Activated T-cell treated with anti-CD3 and anti-CD28 coated beads, Interleukin-2, amount 50 U/mL, for 4 hours (primary cell): ENCODE results near the gene BMPR2. TPM values are rescaled to one million over a fixed set of nuclear protein-coding genes. Genes with fewer than 3 reads are reported as not detected.
A peak's percentile ranks its signal among the peaks of the same experiment; 100 is the strongest.
"Not testable (repeated sequence)": the region's sequence is repeated elsewhere in the genome, so short reads cannot be mapped to it uniquely, and the experiment has no call there.

Source experiments
- ATAC-seq, 2 donors: fragments of 200-7000 bp; cut with Tn5 transposase; one replicate each; pipeline ENCODE4 v1.10.0; 2021
- DNase-seq: peaks from one replicate; pipeline ENCODE4 v3.0.0-alpha.2; 2020
- H3K27me3 Mint-ChIP-seq: one replicate; pipeline ENCODE4 v1.8.0; 2021; ENCODE audit warnings: low read depth, mixed read lengths
- H3K36me3 Mint-ChIP-seq: one replicate; pipeline ENCODE4 v1.8.0; 2022; ENCODE audit warnings: mixed read lengths; ENCODE audit not compliant: insufficient read depth
- H3K4me1 Mint-ChIP-seq: one replicate; pipeline ENCODE4 v1.8.0; 2021; ENCODE audit warnings: low read depth, mixed read lengths
- H3K4me3 Mint-ChIP-seq: one replicate; pipeline ENCODE4 v1.8.0; 2021; ENCODE audit warnings: mild to moderate bottlenecking, moderate library complexity, mixed read lengths
- H3K9me3 Mint-ChIP-seq: one replicate; pipeline ENCODE4 v1.8.0; 2021; ENCODE audit warnings: mixed read lengths
- total RNA-seq, 3 donors: library from RNA; stranded (reverse); gene quantifications; one replicate each; pipeline ENCODE4 v1.2.1, GENCODE V29; 2021

Gene BMPR2
- total RNA-seq, 3 donors from 2014 or later: 3.8 to 4.8 (median 3.9) TPM

GRCh38 chr2:202499841-202500240 is 123.7 kb downstream of the BMPR2 start:
- not testable (repeated sequence) for H3K9me3 Mint-ChIP-seq, DNase-seq, H3K4me1 Mint-ChIP-seq, H3K27me3 Mint-ChIP-seq, ATAC-seq, H3K36me3 Mint-ChIP-seq, H3K4me3 Mint-ChIP-seq

GRCh38 chr2:202503276-202503675 is 127.1 kb downstream of the BMPR2 start:
- DNase-seq, H3K27me3 Mint-ChIP-seq, H3K4me1 Mint-ChIP-seq, H3K36me3 Mint-ChIP-seq, ATAC-seq, H3K4me3 Mint-ChIP-seq, H3K9me3 Mint-ChIP-seq: not testable (repeated sequence)

GRCh38 chr2:202508686-202509085 is 132.6 kb downstream of the BMPR2 start:
- Mint-ChIP-seq H3K9me3 (no peaks in the 10 kb centered on the region), H3K36me3 (peaks cover 3% of the 10 kb centered on the region), H3K27me3 (no peaks in the 10 kb centered on the region)

GRCh38 chr2:202510911-202511310 is 134.8 kb downstream of the BMPR2 start:
- Mint-ChIP-seq H3K27me3 (no peaks in the 10 kb centered on the region), H3K9me3 (no peaks in the 10 kb centered on the region), H3K4me3 (no peak overlapping the region), H3K4me1 (no peaks in the 10 kb centered on the region), H3K36me3 (peaks cover 3% of the 10 kb centered on the region)
- no peak for ATAC-seq
- DNase-seq: no peak

More at GRCh38 chr2:202508686-202509085, 132.6 kb downstream of the BMPR2 start:
- H3K4me1 Mint-ChIP-seq: no peaks in the 10 kb centered on the region
- no peak overlapping the region for H3K4me3 Mint-ChIP-seq
- DNase-seq (no peak), ATAC-seq (no peak)

- H3K36me3 Mint-ChIP-seq: peaks cover 3% of the 10 kb centered on the region
- no peak overlapping the region for H3K4me3 Mint-ChIP-seq
- H3K27me3 Mint-ChIP-seq: no peaks in the 10 kb centered on the region
- no peaks in the 10 kb centered on the region for H3K9me3 Mint-ChIP-seq
- DNase-seq: no peak
- ATAC-seq: no peak
- no peaks in the 10 kb centered on the region for H3K4me1 Mint-ChIP-seq
Observed at GRCh38 chr2:202512176-202512575, 136.0 kb downstream of the BMPR2 start.

GRCh38 chr2:202514732-202515131 is 138.6 kb downstream of the BMPR2 start:
- H3K9me3 Mint-ChIP-seq: no peaks in the 10 kb centered on the region
- ATAC-seq: no peak
- H3K4me1 Mint-ChIP-seq: no peaks in the 10 kb centered on the region

GRCh38 chr2:202519453-202519852 is 143.3 kb downstream of the BMPR2 start:
- Mint-ChIP-seq H3K36me3 (peaks cover 25% of the 10 kb centered on the region), H3K9me3 (no peaks in the 10 kb centered on the region), H3K27me3 (no peaks in the 10 kb centered on the region), H3K4me1 (no peaks in the 10 kb centered on the region), H3K4me3 (no peak overlapping the region)
- no peak for DNase-seq
- no peak for ATAC-seq

More at GRCh38 chr2:202514732-202515131, 138.6 kb downstream of the BMPR2 start:
- H3K27me3 Mint-ChIP-seq: no peaks in the 10 kb centered on the region
- H3K4me3 Mint-ChIP-seq: no peak overlapping the region
- peaks cover 9% of the 10 kb centered on the region for H3K36me3 Mint-ChIP-seq
- DNase-seq: no peak

- Mint-ChIP-seq H3K9me3 (no peaks in the 10 kb centered on the region), H3K4me1 (no peaks in the 10 kb centered on the region), H3K36me3 (peaks cover 22% of the 10 kb centered on the region), H3K27me3 (no peaks in the 10 kb centered on the region), H3K4me3 (no peak overlapping the region)
- ATAC-seq: no peak
- DNase-seq: no peak
Observed at GRCh38 chr2:202521470-202521869, 145.3 kb downstream of the BMPR2 start.

GRCh38 chr2:202529389-202529788 is 153.3 kb downstream of the BMPR2 start:
- DNase-seq (no peak), ATAC-seq (no peak)
- no peaks in the 10 kb centered on the region for H3K27me3 Mint-ChIP-seq
- H3K9me3 Mint-ChIP-seq: no peaks in the 10 kb centered on the region
- peaks cover 1% of the 10 kb centered on the region for H3K36me3 Mint-ChIP-seq
- H3K4me3 Mint-ChIP-seq: no peak overlapping the region
- peaks cover 19% of the 10 kb centered on the region for H3K4me1 Mint-ChIP-seq

- H3K9me3 Mint-ChIP-seq: no peaks in the 10 kb centered on the region
- H3K36me3 Mint-ChIP-seq: peaks cover 1% of the 10 kb centered on the region
- no peak overlapping the region for H3K4me3 Mint-ChIP-seq
- DNase-seq: no peak
- H3K4me1 Mint-ChIP-seq: peaks cover 19% of the 10 kb centered on the region
- peak in 1 of 2 donors; percentile 46 for ATAC-seq
- no peaks in the 10 kb centered on the region for H3K27me3 Mint-ChIP-seq
Observed at GRCh38 chr2:202530038-202530437, 153.9 kb downstream of the BMPR2 start.

- H3K27me3 Mint-ChIP-seq, ATAC-seq, H3K36me3 Mint-ChIP-seq, H3K9me3 Mint-ChIP-seq, H3K4me1 Mint-ChIP-seq, DNase-seq, H3K4me3 Mint-ChIP-seq: not testable (repeated sequence)
Observed at GRCh38 chr2:202535290-202535689, 159.2 kb downstream of the BMPR2 start.

GRCh38 chr2:202541137-202541536 is 165.0 kb downstream of the BMPR2 start:
- Mint-ChIP-seq H3K4me1 (no peaks in the 10 kb centered on the region), H3K27me3 (no peaks in the 10 kb centered on the region), H3K9me3 (no peaks in the 10 kb centered on the region), H3K36me3 (peaks cover 9% of the 10 kb centered on the region), H3K4me3 (no peak overlapping the region)
- ATAC-seq (no peak), DNase-seq (no peak)

GRCh38 chr2:202542142-202542541 is 166.0 kb downstream of the BMPR2 start:
- Mint-ChIP-seq H3K27me3 (no peaks in the 10 kb centered on the region), H3K4me1 (no peaks in the 10 kb centered on the region), H3K36me3 (peaks cover 9% of the 10 kb centered on the region), H3K9me3 (no peaks in the 10 kb centered on the region), H3K4me3 (no peak overlapping the region)
- ATAC-seq: no peak
- no peak for DNase-seq

- DNase-seq (no peak), ATAC-seq (no peak)
- peaks cover 11% of the 10 kb centered on the region for H3K36me3 Mint-ChIP-seq
- no peaks in the 10 kb centered on the region for H3K9me3 Mint-ChIP-seq
- no peaks in the 10 kb centered on the region for H3K4me1 Mint-ChIP-seq
- H3K4me3 Mint-ChIP-seq: no peak overlapping the region
- no peaks in the 10 kb centered on the region for H3K27me3 Mint-ChIP-seq
Observed at GRCh38 chr2:202545523-202545922, 169.4 kb downstream of the BMPR2 start.

GRCh38 chr2:202545931-202546330 is 169.8 kb downstream of the BMPR2 start:
- Mint-ChIP-seq H3K9me3 (no peaks in the 10 kb centered on the region), H3K4me1 (no peaks in the 10 kb centered on the region), H3K36me3 (peaks cover 11% of the 10 kb centered on the region), H3K27me3 (no peaks in the 10 kb centered on the region), H3K4me3 (no peak overlapping the region)
- ATAC-seq: no peak
- no peak for DNase-seq
